HG03280 (cell line): ENCODE results near the gene TGFBR3.

Source experiments
- ATAC-seq: cut with Tn5 transposase; IDR thresholded peaks from one replicate; pipeline ENCODE4 v1.9.1; 2021; ENCODE audit warnings: mild to moderate bottlenecking, moderate library complexity; ENCODE audit not compliant: unreplicated experiment

Gene TGFBR3

DNA sequence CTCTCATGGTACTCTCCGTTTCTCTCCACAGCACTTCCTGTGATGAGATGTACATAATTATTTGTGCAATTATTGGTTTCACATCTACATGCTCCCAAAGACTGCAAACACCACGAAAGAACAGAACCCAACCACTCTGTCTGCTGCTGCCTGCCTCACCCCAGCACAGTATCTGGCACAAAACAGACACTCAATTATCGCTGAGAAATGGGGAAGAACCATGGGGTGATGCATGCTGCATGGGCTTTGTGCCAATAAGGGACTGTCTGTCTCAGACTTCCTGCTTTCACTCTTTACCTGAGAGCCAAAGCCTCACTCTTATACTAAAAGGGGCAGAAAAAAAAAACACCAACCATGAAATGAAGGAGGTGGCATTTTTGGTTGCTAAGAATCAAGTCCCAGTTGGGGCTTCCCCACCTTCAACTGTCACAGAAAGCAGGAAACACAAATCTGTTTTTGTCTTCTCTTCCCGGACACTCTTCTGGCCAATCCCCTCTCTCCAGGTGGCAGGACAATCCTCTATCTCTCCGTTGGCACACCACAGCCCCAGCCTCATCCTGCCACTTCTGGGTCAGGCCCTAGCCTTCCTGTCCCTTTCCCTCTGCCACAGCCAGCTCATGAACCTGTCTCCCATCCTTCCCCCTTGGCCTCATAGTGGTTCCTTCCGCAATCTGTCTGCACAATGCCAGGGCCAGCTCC, 82.0 kb downstream of the TGFBR3 start:
- peak; percentile 83 for ATAC-seq

DNA sequence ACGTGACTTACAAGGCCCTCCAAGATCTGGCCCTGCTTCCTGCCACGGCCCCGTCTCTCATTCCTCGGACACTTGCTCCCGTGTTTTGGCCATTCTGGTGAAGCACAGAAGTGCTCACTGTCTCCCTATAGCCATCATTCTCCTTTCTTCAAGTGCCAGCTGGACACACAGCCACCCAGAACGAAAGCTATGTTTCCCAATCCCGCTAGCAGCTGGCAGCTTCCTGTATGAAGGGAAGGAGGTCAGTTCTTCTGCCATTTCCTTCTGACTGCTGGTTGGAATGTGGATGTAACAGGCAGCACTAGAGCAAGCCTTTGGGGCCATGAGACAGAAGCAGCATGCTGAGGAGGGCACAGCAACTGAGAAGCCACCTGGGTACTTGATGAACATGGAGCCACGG, 82.8 kb downstream of the TGFBR3 start:
- no peak for ATAC-seq

DNA sequence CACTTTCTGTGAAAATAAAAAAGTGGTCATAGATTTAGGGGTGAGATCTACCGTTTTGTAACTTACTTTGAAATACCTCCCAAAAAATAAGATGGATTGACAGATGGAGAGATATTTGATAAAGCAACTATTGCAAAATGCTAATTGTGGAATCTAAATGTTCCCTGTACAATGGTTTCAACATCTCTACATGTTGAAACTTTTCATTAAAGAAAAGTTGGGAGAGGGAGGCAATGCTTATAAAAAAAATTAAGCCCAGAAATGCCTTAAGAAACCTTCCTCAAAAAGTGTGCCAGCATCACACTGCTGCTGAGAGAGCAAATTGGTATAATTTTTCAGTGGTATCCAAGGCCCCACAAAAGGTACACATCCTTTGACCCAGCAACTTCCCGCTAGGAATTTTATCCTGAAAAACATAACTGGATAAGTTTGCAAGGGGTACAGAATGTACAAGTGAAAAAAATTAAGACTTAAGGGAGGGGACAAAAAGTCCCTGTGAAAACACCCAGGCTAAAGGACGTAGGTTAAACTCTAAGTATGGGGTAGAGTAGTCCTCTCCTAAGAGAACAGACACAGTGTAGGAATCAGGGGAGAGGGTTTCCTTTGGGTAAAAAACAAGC, 84.3 kb downstream of the TGFBR3 start:
- no peak for ATAC-seq

DNA sequence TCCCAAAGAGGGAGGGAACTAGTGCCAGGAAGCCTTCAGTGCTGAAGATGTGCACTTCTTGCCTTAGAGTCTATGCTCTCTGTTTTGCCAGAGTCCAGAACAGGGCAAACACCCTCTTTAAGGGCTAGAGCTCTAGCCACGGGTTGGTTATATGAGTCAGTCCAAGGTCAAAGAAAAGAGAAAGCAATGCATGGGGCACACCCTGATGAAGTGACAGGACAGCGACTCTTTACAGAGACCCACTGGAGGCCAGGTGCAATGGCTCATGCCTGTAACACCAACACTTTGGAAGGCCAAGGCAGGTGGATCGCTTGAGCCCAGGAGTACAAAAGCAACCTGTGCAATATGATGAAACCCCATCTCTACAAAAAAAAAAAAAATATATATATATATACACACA, 86.1 kb downstream of the TGFBR3 start:
- no peak for ATAC-seq

DNA sequence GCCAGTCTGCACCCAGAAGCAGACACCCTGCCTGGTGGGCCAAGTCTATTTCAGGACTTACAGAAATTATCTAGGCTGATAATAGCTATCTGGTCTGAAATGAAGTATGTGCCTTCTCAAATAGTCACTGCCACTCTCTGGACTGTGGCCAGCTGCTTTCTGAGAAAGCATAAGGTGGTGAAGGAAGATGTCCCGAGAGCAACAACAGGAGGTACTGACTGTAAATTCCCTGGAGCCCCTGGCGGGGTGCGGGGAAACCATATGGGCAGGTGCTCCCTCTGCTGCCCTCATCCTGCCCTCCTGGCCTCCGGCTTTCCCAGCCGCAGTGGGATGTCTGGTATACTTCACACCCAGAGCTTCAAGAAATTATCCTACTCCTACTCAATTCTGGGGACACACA, 86.8 kb downstream of the TGFBR3 start:
- ATAC-seq = no peak

DNA sequence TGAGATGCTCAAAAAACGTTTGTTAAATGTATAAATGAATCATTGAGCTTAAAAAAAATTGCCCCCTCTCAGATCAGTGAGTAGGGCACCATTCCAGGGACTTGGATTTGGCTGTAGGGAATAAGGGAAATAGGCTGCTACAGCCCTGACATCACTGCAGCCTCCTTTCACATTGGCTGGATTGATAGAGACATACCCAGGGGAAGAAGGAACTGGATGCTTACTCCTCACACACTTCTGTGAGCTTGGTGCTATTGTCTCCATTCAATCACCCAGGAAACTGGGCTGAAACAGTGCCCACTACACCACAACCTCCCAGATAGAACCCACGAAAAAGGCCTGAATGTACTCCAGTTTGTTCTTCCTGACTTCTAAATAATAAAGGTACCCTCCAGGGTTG, 87.2 kb downstream of the TGFBR3 start:
- ATAC-seq = no peak

DNA sequence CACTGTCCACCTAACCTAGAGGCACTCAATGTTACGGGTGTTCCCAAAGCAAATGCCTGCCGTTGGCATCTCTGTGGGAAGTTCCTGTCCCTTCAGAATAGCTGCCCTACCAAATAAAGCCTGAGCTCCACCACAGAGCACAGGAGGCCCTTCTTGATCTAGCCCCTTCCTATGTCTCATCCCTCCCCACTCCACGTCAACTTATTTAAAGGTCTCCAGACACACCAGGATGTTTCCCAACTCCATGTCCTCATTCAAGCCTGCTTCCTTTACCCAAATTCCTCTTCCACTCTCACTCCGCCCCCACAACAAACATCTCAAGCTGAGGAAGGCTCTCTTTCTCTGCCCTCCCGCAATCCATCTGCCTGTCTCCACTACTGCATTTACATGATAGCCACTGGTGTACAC, 87.7 kb downstream of the TGFBR3 start:
- no peak for ATAC-seq

DNA sequence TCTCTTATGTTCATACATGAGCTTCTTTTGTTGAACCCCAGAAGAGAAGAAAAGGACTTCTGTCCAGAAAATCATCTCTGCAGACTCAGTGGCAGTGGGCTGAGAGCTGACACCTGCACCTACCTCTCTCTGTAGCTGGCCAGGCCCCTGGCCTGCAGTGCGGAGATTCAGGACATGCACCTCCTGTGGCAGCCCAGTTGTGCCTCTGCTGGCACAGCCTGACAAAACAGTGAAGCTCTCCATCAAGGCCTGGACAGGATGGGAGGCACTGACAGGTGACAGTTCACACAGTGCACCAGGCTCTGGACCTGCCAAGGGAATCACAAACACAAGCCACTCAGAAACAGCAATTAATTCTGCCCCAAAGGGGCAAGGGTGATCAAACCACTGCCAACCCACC, 88.8 kb downstream of the TGFBR3 start:
- ATAC-seq = no peak

DNA sequence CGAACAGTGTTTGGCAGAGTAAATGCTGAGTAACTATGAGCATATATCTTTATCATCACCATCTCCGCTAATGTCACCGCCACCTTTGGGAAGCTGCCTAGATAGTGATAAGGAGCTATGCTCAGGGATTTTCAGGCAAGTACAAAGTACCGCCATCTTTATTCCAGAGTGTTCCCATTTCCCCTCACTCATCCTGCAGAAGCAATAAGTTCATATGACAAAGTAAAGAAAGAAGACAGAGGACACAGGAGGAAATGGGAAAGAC, 89.6 kb downstream of the TGFBR3 start:
- no peak for ATAC-seq

DNA sequence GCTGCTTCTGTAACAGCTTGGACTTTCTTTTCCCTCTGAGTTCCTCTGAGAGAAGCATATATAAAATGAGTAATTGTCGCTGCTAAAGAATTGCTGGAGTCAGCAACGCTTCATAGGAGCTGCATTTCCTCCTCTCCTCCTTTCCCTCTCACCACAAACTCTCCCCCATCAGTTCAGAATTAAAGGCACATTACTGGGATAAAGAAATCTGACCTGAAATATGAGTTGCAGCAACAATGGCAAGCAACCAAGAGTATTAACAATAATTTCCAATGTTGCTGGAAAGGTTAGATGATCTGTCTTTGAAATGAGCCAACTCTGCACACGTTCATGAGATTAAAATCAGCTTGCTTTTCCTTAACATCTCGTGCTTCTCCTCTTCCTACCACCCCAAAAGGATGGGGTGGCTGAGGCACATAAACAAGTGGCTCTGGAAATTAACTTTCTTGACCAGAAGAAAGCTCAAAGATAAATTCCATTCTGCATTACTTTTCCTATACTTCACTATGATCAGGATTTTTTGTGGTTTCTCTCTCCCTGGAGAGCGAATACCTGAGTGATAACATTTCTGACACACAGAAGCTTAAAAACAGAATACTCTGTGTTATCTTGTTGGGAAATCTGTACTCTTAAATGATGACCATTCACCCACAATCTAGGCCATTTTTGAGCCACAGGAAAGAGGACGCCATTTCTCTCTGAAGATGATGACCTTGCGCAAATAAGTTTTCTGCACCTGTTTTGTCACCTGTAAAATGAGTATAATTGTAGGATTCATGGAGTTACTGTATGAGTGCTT, 90.2 kb downstream of the TGFBR3 start:
- ATAC-seq = no peak

DNA sequence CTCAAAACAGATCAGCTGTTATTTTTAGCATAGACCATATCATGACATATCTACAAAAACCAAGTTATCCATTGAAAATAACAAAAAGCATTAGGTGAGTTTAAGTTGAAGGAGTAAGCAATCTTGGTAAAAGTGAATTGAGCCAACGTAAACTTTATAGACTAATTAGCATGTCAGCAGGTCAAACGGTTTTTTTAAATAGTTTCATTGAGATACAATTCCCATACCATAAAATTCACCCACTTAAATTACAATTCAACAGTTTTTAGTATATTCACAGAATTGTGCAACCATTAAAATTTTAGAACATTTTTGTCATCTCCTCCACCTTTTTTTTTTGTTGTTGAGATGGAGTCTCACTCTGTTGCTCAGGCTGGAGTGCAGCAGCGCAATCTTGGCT, 92.1 kb downstream of the TGFBR3 start:
- no peak for ATAC-seq

DNA sequence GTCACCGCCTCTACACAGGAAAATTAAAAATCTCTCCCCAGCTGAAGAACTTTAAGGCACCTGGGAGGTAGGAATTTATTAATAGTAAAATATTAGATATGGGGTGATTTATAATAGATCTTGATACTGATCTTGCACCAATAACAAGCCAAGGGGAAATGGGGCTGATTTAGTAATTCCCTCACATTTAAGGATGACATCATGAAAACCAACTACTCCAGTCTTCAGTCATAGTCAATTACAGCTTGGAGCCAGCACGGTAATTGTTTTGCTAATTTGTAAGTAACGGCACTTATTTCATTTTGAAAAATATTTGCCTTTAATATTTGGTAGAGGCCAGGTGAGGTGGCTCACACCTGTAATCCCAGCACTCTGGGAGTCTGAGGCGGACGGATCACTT, 92.8 kb downstream of the TGFBR3 start:
- no peak for ATAC-seq

DNA sequence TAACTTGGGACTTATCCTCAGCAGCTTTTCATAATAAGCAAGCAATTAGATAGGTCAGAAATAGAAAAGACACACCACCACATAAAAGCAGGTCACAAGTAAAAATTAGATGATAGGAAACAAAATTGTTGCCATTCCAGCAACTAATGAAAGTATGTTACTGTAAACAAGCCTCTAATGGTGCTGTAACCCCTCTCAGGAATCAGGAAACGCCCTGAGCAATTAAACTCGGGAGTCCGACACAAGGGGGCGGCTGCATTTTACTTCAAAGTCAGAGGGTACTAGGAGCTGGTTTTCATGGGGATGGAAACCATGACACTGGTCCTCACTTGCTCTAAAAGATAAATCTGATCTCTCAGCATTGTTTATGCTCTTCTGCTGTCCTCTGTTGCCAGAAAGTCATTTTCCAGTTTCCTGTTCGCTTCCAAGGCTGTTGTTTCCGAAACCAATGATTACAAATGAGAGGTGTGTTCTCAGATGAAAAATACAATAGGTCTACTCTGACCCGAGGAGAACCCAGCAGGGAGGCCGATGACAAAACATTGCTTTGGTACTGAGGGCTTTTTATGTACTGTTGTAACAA, 93.4 kb downstream of the TGFBR3 start:
- ATAC-seq = no peak

DNA sequence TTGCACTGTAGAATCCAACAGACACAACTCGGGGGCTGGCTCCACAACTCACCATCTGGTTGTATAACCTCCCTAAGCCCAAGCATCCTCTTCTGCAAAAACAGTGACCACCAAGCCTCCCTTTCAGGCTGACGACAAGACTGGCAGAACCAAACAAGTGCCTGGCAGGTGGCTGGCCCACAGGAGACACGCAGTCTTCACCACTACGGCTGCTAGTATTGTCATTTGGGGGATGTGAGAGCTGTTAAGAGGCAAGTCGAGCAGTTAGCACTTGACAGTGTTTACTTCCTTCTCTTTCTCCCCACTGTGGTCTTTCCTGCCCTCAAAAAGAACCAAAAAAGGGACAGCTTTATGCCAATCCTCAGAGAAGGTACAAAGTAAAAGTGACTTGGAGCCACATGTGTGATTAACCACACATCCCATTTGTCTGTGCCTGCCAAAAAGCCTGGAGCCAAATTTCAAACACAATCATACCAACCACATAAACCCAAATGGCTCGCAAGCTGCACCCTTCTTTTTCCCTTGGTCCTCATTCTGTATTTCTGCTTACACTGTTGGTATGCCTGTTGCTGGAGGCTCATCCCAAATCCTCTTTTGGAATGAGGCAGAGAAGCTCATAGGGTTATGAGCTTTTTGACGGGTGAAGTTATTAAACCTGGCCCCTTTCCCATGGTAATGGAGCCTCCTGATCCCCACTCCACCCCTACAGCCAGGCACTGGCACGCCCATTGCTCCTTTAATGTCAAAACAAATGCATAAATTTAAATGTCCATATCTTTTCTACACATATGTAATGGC, 94.1 kb downstream of the TGFBR3 start:
- ATAC-seq = no peak

DNA sequence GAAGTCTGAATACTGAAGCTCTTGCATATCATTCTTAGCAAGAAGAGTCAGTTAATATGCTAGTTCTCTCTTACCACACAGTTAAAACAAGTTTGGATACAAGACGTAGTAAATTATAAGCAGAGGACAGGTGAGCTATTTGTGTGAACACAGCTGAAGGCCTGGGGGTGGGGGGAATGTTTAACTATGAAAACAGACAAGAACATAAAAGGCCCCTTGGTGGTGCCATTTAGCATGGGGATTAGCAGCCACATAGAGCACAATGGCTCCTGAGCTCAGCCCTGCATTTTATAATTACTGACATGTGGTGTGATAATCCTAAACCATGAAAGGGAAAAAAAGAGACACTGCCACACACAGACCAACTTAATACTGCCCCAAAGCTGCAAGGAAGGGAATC, 94.8 kb downstream of the TGFBR3 start:
- no peak for ATAC-seq

DNA sequence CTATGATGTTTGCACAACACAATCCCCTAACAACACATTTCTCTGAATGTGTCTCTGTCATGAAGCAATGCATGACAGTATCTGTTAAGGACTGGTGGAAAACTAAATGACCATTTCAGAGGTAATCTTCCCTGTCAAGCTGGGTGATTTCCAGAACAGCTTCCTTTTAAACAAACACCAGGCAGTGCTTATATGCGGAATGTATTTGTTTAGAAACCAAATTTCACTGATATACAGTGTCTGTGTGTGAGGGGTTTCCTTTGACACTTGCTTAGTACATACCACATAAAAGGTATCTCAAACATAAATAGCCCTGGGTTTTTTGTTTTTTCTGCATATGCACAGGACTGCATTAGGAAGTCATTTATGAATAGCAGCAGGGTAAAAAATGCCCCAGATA, 95.6 kb downstream of the TGFBR3 start:
- no peak for ATAC-seq

DNA sequence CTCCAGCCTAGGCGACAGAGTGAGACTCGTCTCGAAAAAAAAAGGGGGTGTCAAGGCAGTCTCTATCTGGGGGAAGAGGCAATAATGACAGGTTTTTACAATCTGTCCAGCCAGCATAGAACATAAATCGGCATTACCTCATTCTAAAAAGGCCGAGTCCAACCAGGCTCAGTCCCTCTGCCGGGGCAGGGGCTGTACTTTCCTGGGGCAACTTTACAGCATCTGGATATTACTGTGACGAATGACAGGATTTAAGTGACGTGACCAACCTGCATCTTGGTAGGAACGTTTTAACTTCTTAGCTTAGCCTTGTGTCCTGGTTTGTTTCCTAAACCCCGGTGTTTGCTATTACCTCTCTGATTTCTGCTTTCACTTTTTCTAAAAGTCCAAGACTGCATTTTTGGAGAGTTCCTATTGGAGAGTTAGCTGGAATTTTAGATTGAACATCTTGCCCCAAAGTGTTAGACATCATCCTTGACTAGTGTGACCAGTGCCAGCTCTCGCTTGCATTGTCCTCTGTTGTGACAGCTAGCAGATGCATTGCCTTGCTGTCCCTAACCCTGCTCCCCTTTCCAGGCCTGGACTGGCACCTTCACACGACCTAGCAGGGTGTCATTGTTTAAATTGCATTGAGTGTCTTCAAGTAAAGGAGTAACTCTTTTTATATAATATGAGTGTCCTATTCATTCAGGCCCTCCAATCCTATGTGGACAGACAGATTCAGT, 96.5 kb downstream of the TGFBR3 start:
- no peak for ATAC-seq

DNA sequence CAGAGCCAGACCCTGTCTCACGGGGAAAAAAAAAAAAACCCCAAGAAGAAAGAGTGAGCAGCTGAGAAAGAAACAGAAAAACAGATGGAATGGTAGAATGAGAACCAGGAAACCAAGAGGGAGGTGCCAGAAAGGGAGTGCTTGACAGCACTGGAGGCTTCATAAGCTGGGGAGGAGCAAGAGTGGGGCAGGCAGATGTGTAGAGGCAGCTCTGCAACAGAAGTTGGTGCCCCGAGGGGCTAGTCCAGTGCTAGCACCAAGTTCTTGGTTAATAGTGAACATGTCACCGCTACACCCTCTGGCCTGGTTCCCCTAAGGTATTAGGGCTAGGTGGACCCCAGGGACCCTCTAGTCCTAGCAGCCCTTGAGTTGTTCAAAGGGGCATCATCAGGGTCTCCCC, 98.0 kb downstream of the TGFBR3 start:
- no peak for ATAC-seq

DNA sequence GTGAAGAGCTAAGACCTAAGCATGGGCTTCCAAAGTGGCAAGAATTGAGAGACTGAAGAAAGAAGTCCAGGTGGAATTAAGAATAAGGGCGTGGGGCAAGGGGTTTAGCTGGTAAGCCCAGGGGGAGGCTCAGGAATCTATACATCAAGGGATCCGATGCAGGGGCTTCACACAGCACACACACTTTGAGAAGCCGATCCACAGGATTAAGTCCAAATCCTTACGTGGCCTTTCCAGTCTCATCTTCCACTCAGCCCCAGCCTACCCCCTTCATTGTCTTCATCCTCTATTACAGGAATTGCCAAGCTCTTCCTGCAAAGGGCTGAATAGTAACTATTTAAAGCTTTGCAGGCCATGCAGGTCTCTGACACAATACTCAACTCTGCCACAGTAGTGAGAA, 101.3 kb downstream of the TGFBR3 start:
- no peak for ATAC-seq

DNA sequence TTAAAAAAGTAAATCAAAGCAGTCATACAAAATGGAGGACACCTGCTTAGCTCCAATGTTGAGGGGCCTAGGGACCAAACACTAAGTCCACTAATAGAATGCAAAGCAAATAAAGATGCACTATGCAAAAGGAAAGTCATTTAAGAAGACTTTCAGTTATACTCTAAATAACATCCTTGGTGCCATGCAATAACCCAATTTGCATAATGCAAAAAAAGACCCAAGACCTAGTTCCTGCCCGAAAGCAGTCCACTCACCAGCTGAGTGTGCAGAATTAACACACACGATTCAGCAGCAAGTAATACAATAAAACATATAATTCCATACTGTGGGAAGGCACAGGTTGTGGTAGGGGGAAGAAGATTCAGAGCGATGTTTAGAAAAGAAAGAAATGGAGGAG, 101.8 kb downstream of the TGFBR3 start:
- no peak for ATAC-seq
